Skin of body (tissue), 2 donors: ENCODE data around the gene BEND5. TPM values are rescaled to one million over a fixed set of nuclear protein-coding genes. Genes with fewer than 3 reads are reported as not detected.

Experiments
- DNase-seq: peaks from one replicate; lab custom pipeline; 2025; lab: John Stamatoyannopoulos, UW
- total RNA-seq: library from RNA; depleted of rRNA; stranded (reverse); fragments of >200 nt; gene quantifications from one replicate; pipeline ENCODE4 v1.2.3, GENCODE V29; 2014

The BEND5 gene
- total RNA-seq, 1 donor from 2014 or later: 12.5 TPM

DNA sequence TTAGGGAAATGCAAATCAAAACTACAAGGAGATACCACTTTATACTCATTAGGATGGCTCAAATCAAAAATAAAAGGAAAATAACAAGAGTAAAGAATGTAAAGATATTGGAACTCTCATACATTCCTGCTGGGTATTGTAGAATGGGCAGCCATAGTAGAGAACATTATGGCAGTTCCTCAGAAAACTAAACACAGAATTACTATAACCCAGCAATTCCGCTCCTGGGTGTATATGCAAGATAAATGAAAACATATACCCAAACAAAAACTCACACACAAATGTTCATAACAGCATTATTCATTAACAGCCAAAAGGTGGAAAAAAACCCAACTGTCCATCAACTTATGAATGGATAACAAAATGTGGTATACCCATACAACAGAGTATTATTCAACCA lies 11.4 kb downstream of the BEND5 start:
- DNase-seq: no peak

- peak; percentile 7 for DNase-seq
These were observed 14.7 kb downstream of the BEND5 start for GRCh38 chr1:48761986-48762385.

DNA sequence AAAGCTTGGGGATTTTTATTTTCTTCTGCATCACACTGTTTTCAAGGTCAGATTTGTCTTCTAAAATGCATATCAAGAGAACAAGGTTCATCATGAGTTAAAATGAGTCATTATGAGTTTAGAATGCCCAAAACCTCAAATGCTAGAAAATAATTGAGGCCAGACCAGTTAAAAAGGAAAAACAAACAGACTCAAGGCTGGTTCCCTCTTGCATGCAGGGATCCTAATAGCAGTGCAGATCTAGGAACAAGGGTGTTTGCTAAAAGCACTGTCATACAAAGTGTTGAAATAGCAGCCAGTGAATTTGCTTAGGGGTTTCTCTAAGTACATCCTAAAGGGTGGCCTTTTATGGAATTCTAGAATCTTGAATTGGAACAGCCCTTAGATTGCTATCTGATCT lies 15.3 kb downstream of the BEND5 start:
- DNase-seq: peak; percentile 8

- DNase-seq: no peak
These were observed 15.8 kb downstream of the BEND5 start for GRCh38 chr1:48760857-48761256.

- DNase-seq: no peak
These were observed 17.7 kb downstream of the BEND5 start for GRCh38 chr1:48758976-48759375.

- no peak for DNase-seq
These were observed 19.3 kb downstream of the BEND5 start for GRCh38 chr1:48757363-48757762.

GRCh38 chr1:48756683-48757316 lies 19.9 kb downstream of the BEND5 start:
- no peak for DNase-seq

DNA sequence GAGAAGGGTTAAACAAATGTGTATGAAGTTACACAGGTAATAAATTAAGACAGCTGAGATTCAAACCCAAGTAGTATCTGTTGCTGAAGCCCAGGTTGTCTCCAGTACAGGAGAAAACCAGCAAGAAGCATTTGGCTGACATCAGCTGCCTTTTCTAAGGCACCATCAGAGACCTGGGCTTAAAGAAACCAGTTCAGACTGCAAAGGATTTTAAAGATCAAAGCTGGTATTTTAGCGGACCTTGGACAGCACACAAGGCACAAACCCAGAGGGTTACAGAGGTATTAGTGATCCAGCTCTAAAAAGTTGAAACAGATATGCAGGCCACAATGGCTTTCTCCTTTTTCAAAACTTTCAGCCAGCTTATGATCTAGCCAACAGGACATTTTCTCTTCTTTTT lies 23.4 kb downstream of the BEND5 start:
- DNase-seq: no peak

GRCh38 chr1:48750109-48750508 lies 26.6 kb downstream of the BEND5 start:
- no peak for DNase-seq

DNA sequence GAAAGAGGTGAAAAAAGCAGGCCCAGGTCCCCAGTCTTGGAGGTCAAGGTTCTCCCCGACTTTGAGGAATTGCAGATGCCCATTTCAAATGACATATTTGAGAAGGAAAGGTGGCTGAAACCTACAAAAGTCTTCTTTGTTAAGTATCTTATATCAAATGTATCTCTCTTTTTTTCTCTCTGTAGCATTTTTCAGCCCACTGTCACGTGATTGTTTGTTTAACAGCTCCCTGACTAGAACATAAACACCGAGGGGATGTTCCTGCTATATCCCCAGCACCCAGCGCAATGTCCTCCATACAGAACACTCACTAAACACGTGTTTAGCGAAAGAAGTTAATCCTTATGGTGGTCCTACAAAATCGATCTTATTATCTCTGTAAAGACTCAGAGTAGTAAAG lies 27.6 kb downstream of the BEND5 start:
- DNase-seq: no peak

DNA sequence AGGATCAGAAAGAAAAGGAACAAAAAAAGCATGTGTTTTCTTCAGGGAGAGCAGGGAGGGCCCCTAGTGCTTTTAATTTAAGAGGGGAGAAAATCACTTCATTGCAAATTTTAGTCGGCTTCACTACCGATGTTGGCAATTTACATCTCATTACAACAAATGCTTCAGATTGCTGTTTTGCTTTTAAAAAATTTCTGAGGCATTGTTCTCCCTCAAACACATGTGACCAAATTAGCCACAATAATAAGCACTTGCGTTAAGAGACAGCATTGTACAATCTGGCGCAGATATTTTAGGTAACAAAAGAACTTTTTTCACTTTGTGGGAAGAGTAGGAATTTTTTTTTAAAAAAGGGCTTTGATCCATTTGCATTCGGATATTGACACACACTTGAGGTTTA lies 29.8 kb downstream of the BEND5 start:
- DNase-seq: peak; percentile 23

GRCh38 chr1:48744032-48744431 lies 32.7 kb downstream of the BEND5 start:
- DNase-seq: no peak

GRCh38 chr1:48743480-48743879 lies 33.2 kb downstream of the BEND5 start:
- no peak for DNase-seq

DNA sequence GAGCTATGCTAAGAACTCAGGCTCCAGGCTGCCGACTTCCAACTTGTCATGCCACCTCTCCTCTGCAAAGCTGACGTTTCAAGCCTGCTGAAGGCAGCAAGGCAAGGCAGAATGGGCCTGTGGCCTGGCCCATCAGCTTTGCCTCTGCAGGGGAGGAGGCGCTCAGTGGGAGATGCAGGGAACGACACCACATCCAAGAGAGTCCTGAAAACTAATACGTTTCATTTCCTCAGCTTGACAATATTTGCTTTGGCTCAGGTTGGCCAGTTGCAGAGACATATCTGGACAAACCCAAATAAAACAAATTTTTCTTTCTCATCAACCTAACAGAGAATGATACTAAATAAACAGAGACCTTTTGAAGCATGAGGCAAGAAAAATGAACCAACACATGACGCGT lies 35.3 kb downstream of the BEND5 start:
- no peak for DNase-seq

- no peak for DNase-seq
These were observed 36.1 kb downstream of the BEND5 start for GRCh38 chr1:48740621-48741020.

DNA sequence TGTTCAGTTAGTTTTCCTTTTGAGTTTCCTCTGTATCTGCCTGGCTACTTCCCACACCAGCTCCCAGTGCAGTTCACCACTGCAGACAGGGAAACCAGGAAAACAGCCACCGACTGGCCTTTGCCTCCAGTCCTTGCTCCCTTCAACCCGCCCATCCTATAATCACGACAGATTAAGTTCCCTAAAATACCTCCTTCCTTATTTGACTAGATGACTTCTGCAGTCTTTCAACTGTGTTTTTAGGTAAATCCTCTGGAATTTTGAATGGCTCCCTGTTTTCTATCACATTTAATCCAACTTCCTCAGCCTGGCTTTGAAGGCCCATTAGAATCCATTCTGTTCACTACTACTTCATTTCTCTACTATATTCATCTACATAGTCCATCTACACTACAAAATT lies 37.6 kb downstream of the BEND5 start:
- DNase-seq: no peak

DNA sequence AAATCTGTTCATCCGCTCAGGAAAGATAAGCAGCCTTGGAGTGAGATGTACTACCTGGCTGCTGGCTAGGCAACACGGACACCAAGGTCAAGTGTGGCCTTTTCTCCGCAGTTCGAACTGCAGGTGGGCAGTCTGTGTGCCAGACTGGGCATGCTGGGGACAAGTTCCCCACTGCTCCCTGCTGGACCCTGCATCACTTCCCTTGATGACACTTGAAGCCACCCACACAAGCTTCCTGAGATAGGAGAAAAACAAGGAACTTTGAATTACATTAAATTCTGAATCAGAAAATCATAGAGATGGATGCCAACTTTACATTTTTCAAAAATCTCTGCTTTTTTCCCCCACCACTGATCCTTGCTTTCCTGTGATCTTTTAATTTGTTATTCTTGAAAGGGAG lies 38.3 kb downstream of the BEND5 start:
- no peak for DNase-seq

DNA sequence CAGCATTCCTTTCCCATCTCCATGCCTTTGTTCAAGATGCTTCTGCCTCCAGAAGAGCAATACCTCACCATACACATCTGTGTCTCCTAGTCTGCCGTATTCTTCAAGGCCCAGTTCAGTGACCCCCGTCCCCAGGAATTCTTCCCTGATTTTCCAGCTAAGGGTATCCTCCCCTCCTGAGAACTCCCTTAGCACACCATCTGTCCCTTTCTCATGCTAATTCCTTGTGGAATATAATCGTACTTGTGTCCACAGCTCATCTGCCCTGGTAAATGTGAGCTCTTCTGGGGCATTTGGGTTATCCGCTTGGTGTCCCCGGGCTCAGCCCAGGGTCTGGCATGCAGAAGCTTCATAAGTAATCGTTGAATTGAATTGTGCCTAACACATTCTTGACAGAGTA lies 40.9 kb downstream of the BEND5 start:
- DNase-seq: no peak

GRCh38 chr1:48730164-48730910 lies 46.4 kb downstream of the BEND5 start:
- no peak for DNase-seq

GRCh38 chr1:48728584-48728983 lies 48.1 kb downstream of the BEND5 start:
- no peak for DNase-seq

- no peak for DNase-seq
These were observed 50.0 kb downstream of the BEND5 start for GRCh38 chr1:48726557-48727215.

GRCh38 chr1:48726139-48726538 lies 50.6 kb downstream of the BEND5 start:
- DNase-seq: no peak
